ENCODE data around the gene VPS37D. TPM values are rescaled to one million over a fixed set of nuclear protein-coding genes. Genes with fewer than 3 reads are reported as not detected.
A peak's percentile ranks its signal among the peaks of the same experiment; 100 is the strongest.

VPS37D gene
- total and polyA plus RNA-seq, 2 experiments from 2014 or later, result 5.6 to 9.5 TPM

GRCh38 chr7:73679709-73680108, 12.1 kb downstream of the VPS37D start:
- Histone ChIP-seq H3K9me3 (ENCODE audit: low read depth) (no peaks in the 10 kb centered on the region), H3K4me1 (ENCODE audit: insufficient read depth) (peaks cover 17% of the 10 kb centered on the region)

GRCh38 chr7:73680501-73680900, 12.9 kb downstream of the VPS37D start:
- Histone ChIP-seq H3K9me3 (ENCODE audit: low read depth) (no peaks in the 10 kb centered on the region), H3K4me1 (ENCODE audit: insufficient read depth) (peaks cover 17% of the 10 kb centered on the region), H4K20me1 (ENCODE audit: insufficient read depth, poor library complexity, severe bottlenecking) (peaks cover 5% of the 10 kb centered on the region), H3K4me2 (peak overlapping the region; percentile 97), H3K27me3 (no peaks in the 10 kb centered on the region), H3K9me2 (replicated peaks; ENCODE audit: insufficient read depth) (no peaks in the 10 kb centered on the region), H3K36me3 (replicated peaks; ENCODE audit: insufficient read depth, low read depth) (no peaks in the 10 kb centered on the region), H3K27ac (no peak overlapping the region), H3K79me2 (peaks cover 59% of the 10 kb centered on the region), H2AFZ (no peak overlapping the region), H3K4me3 (no peak overlapping the region)
- WGBS (ENCODE audit: low lambda C conversion rate, missing lambda C conversion rate), result 90% methylated on average over 7 of the region's 7 CpGs
- no peak for DNase-seq (ENCODE audit: low spot score)
- no peak for TF ChIP-seq EZH2phosphoT487 (IDR thresholded peaks at IDR 0.05; ENCODE audit: low read depth, severe bottlenecking, unreplicated experiment)
- TF ChIP-seq EZH2 (IDR thresholded peaks at IDR 0.05; ENCODE audit: borderline replicate concordance), result no peak
- TF ChIP-seq CTCF (IDR thresholded peaks at IDR 0.05; ENCODE audit: poor library complexity), result no peak

More at GRCh38 chr7:73679709-73680108, 12.1 kb downstream of the VPS37D start:
- Histone ChIP-seq H3K27me3 (no peaks in the 10 kb centered on the region), H3K9me2 (replicated peaks; ENCODE audit: insufficient read depth) (no peaks in the 10 kb centered on the region), H3K79me2 (peaks cover 51% of the 10 kb centered on the region), H3K4me3 (no peak overlapping the region), H3K4me2 (no peak overlapping the region), H2AFZ (no peak overlapping the region), H3K27ac (no peak overlapping the region), H3K36me3 (replicated peaks; ENCODE audit: insufficient read depth, low read depth) (no peaks in the 10 kb centered on the region), H4K20me1 (ENCODE audit: insufficient read depth, poor library complexity, severe bottlenecking) (peaks cover 5% of the 10 kb centered on the region)
- TF ChIP-seq EZH2 (IDR thresholded peaks at IDR 0.05; ENCODE audit: borderline replicate concordance), result no peak
- WGBS (ENCODE audit: low lambda C conversion rate, missing lambda C conversion rate), result 89% methylated on average over 2 of the region's 2 CpGs
- DNase-seq (ENCODE audit: low spot score), result no peak

- no peak overlapping the region for H3K4me3 ChIP-seq
- H3K4me2 ChIP-seq, result peak overlapping the region; percentile 97
Observed at GRCh38 chr7:73681031-73681430, 13.4 kb downstream of the VPS37D start.

DNA sequence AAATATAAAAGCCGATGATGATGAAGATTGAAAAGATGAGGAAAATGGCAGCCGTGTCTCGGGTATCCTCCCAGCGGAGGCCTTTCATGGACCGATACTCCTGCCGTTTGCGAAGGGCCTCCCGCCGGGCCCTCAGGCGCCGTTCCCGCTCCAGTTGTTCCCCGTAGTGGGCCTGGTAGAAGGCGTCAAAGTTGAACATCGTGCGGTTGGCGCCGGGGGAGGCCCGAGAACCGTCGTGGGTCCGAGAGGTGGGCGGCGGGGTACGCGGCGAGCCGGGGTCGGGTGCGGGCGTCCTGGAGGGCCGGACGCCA, 15.1 kb downstream of the VPS37D start:
- H3K79me2 ChIP-seq, result peaks cover 69% of the 10 kb centered on the region
- 1% methylated on average over 33 of the region's 33 CpGs for WGBS (ENCODE audit: low lambda C conversion rate, missing lambda C conversion rate)
- no peak for DNase-seq (ENCODE audit: low spot score)
- H3K4me2 ChIP-seq, result peak overlapping the region; percentile 97
- no peaks in the 10 kb centered on the region for H3K9me2 ChIP-seq (replicated peaks; ENCODE audit: insufficient read depth)
- no peaks in the 10 kb centered on the region for H3K9me3 ChIP-seq (ENCODE audit: low read depth)
- no peaks in the 10 kb centered on the region for H3K27me3 ChIP-seq
- peaks cover 17% of the 10 kb centered on the region for H3K4me1 ChIP-seq (ENCODE audit: insufficient read depth)
- H4K20me1 ChIP-seq (ENCODE audit: insufficient read depth, poor library complexity, severe bottlenecking), result peaks cover 5% of the 10 kb centered on the region
- no peak for TF ChIP-seq EZH2phosphoT487 (IDR thresholded peaks at IDR 0.05; ENCODE audit: low read depth, severe bottlenecking, unreplicated experiment)
- no peak for TF ChIP-seq CTCF (IDR thresholded peaks at IDR 0.05; ENCODE audit: poor library complexity)
- no peak for TF ChIP-seq EZH2 (IDR thresholded peaks at IDR 0.05; ENCODE audit: borderline replicate concordance)
- peak overlapping the region; percentile 82 for H3K4me3 ChIP-seq
- H3K36me3 ChIP-seq (replicated peaks; ENCODE audit: insufficient read depth, low read depth), result no peaks in the 10 kb centered on the region
- H2AFZ ChIP-seq, result peak overlapping the region; percentile 91
- H3K27ac ChIP-seq, result peak overlapping the region; percentile 93

More at GRCh38 chr7:73681031-73681430, 13.4 kb downstream of the VPS37D start:
- peaks cover 64% of the 10 kb centered on the region for H3K79me2 ChIP-seq
- no peak overlapping the region for H3K27ac ChIP-seq
- whole genome bisulfite sequencing (ENCODE audit: low lambda C conversion rate, missing lambda C conversion rate), result 78% methylated on average over 8 of the region's 8 CpGs
- no peak for DNase-seq (ENCODE audit: low spot score)
- peaks cover 17% of the 10 kb centered on the region for H3K4me1 ChIP-seq (ENCODE audit: insufficient read depth)
- TF ChIP-seq CTCF (IDR thresholded peaks at IDR 0.05; ENCODE audit: poor library complexity) (no peak), EZH2phosphoT487 (IDR thresholded peaks at IDR 0.05; ENCODE audit: low read depth, severe bottlenecking, unreplicated experiment) (no peak), EZH2 (IDR thresholded peaks at IDR 0.05; ENCODE audit: borderline replicate concordance) (no peak)
- no peaks in the 10 kb centered on the region for H3K27me3 ChIP-seq
- H3K9me2 ChIP-seq (replicated peaks; ENCODE audit: insufficient read depth), result no peaks in the 10 kb centered on the region
- H2AFZ ChIP-seq, result no peak overlapping the region
- H4K20me1 ChIP-seq (ENCODE audit: insufficient read depth, poor library complexity, severe bottlenecking), result peaks cover 5% of the 10 kb centered on the region
- no peaks in the 10 kb centered on the region for H3K9me3 ChIP-seq (ENCODE audit: low read depth)
- no peaks in the 10 kb centered on the region for H3K36me3 ChIP-seq (replicated peaks; ENCODE audit: insufficient read depth, low read depth)
